Tibial artery (tissue), 4 donors: ENCODE results near the gene KIAA0825.

Experiments used
- DNase-seq, 2 donors: peaks; one replicate each; pipeline ENCODE4 v3.0.0-alpha.2; 2019
- H3K27ac ChIP-seq, 2 donors: fragments of 200-600 bp; sonication (generic) in 1 of 2; 1 replicate in 1 of 2; 2 replicates in 1 of 2; pipeline ENCODE4 v1.5.1; 2018 to 2019; ENCODE audit warnings: mild to moderate bottlenecking in 1 of 2
- H3K27me3 ChIP-seq, 2 donors: fragments of 200-600 bp; sonication (generic) in 1 of 2; one replicate each; pipeline versions ENCODE4 v1.5.1 to v1.6.0; 2016 to 2019
- H3K36me3 ChIP-seq, 3 donors: fragments of 200-600 bp; sonication (generic) in 2 of 3; one replicate each; pipeline ENCODE4 v1.5.1; 2016 to 2019; ENCODE audit warnings: mild to moderate bottlenecking in 2 of 3
- H3K4me1 ChIP-seq, 4 donors: fragments of 200-600 bp; sonication (generic) in 2 of 4; 1 replicate in 3 of 4; 2 replicates in 1 of 4; pipeline ENCODE4 v1.5.1; 2016 to 2019
- H3K4me3 ChIP-seq, 2 donors: fragments of 200-600 bp; sonication (generic) in 1 of 2; 1 replicate in 1 of 2; 2 replicates in 1 of 2; pipeline ENCODE4 v1.5.1; 2018 to 2019; ENCODE audit warnings: mild to moderate bottlenecking in 2 of 2
- H3K9me3 ChIP-seq, 3 donors: fragments of 200-600 bp; sonication (generic) in 1 of 3; one replicate each; pipeline ENCODE4 v1.5.1; 2016 to 2019
- CTCF ChIP-seq, 2 experiments: fragments of 200-600 bp in 1 of 2; fragments of 450-650 bp in 1 of 2; IDR thresholded peaks; one replicate each; pipeline ENCODE4 v1.5.1; 2017 to 2019; ENCODE audit warnings: antibody characterized with exemption in 2 of 2, mild to moderate bottlenecking in 1 of 2, moderate library complexity in 1 of 2
- intact Hi-C: fragments of 100-400 bp; cut with DNase I; formaldehyde crosslinking; loops from one replicate; pipeline ENCODE4 v1.15.0; 2023; ENCODE audit warnings: low total_unique reads

The KIAA0825 gene

GRCh38 chr5:94463739-94464138 lies 154.7 kb downstream of the KIAA0825 start:
- intact Hi-C loops = no loop called here
- no peak for DNase-seq

GRCh38 chr5:94461131-94461530 lies 157.3 kb downstream of the KIAA0825 start:
- Histone ChIP-seq H3K4me3 (no peak overlapping the region), H3K4me1 (no peaks in the 10 kb centered on the region), H3K27me3 (no peaks in the 10 kb centered on the region), H3K9me3 (no peaks in the 10 kb centered on the region), H3K27ac (no peak overlapping the region), H3K36me3 (no peaks in the 10 kb centered on the region)
- intact Hi-C loops = no loop called here
- no peak for DNase-seq
- no peak for TF ChIP-seq CTCF (IDR thresholded peaks at IDR 0.05)

More at GRCh38 chr5:94463739-94464138, 154.7 kb downstream of the KIAA0825 start:
- no peaks in the 10 kb centered on the region for H3K9me3 ChIP-seq
- H3K36me3 ChIP-seq = no peaks in the 10 kb centered on the region
- no peaks in the 10 kb centered on the region for H3K4me1 ChIP-seq
- no peaks in the 10 kb centered on the region for H3K27me3 ChIP-seq
- H3K4me3 ChIP-seq = no peak overlapping the region
- H3K27ac ChIP-seq = no peak overlapping the region
- TF ChIP-seq CTCF (IDR thresholded peaks at IDR 0.05) = no peak

- intact Hi-C loops = no loop called here
- Histone ChIP-seq H3K36me3 (no peaks in the 10 kb centered on the region), H3K4me1 (no peaks in the 10 kb centered on the region), H3K27ac (no peak overlapping the region), H3K9me3 (no peaks in the 10 kb centered on the region), H3K27me3 (no peaks in the 10 kb centered on the region), H3K4me3 (no peak overlapping the region)
- no peak for TF ChIP-seq CTCF (IDR thresholded peaks at IDR 0.05)
- no peak for DNase-seq
These were observed 158.5 kb downstream of the KIAA0825 start for GRCh38 chr5:94459915-94460314.

- TF ChIP-seq CTCF (IDR thresholded peaks at IDR 0.05) = no peak
- Histone ChIP-seq H3K4me3 (no peak overlapping the region), H3K9me3 (no peaks in the 10 kb centered on the region), H3K36me3 (no peaks in the 10 kb centered on the region), H3K27me3 (no peaks in the 10 kb centered on the region), H3K27ac (no peak overlapping the region), H3K4me1 (no peaks in the 10 kb centered on the region)
- no peak for DNase-seq
- intact Hi-C loops = no loop called here
These were observed 160.6 kb downstream of the KIAA0825 start for GRCh38 chr5:94457788-94458187.

GRCh38 chr5:94445726-94446125 lies 172.7 kb downstream of the KIAA0825 start:
- DNase-seq = no peak
- no peak for TF ChIP-seq CTCF (IDR thresholded peaks at IDR 0.05)
- Histone ChIP-seq H3K27me3 (no peaks in the 10 kb centered on the region), H3K4me1 (no peaks in the 10 kb centered on the region), H3K36me3 (no peaks in the 10 kb centered on the region), H3K27ac (no peak overlapping the region), H3K4me3 (no peak overlapping the region), H3K9me3 (no peaks in the 10 kb centered on the region)
- intact Hi-C loops = no loop called here

GRCh38 chr5:94442991-94443390 lies 175.4 kb downstream of the KIAA0825 start:
- no peaks in the 10 kb centered on the region for H3K9me3 ChIP-seq
- peaks cover 6 to 11% (median 10%) of the 10 kb centered on the region in 3 donors for H3K36me3 ChIP-seq
- DNase-seq = no peak
- no peak for TF ChIP-seq CTCF (IDR thresholded peaks at IDR 0.05)
- H3K4me3 ChIP-seq = no peak overlapping the region
- H3K4me1 ChIP-seq = no peaks in the 10 kb centered on the region
- H3K27me3 ChIP-seq = no peaks in the 10 kb centered on the region
- no peak overlapping the region for H3K27ac ChIP-seq
- intact Hi-C loops = no loop called here
